PC-9 (cell line): Measurements from ENCODE around the gene CILP2.
A peak's percentile ranks its signal among the peaks of the same experiment; 100 is the strongest.

Experiments
- EZH2 ChIP-seq: fragments of 200-600 bp; sonication (generic); IDR thresholded peaks from 2 replicates; pipeline ENCODE4 v1.8.0; 2017; ENCODE audit warnings: antibody characterized with exemption, low read depth
- TF ChIP-seq, protein P1 (sequence below): fragments of 200-600 bp; sonication (generic); conservative IDR thresholded peaks from 2 replicates; pipeline ENCODE4 v1.6.1; 2017; ENCODE audit warnings: mixed run types, antibody characterized with exemption, mild to moderate bottlenecking, moderate library complexity

- TF ChIP-seq, protein P1, sequence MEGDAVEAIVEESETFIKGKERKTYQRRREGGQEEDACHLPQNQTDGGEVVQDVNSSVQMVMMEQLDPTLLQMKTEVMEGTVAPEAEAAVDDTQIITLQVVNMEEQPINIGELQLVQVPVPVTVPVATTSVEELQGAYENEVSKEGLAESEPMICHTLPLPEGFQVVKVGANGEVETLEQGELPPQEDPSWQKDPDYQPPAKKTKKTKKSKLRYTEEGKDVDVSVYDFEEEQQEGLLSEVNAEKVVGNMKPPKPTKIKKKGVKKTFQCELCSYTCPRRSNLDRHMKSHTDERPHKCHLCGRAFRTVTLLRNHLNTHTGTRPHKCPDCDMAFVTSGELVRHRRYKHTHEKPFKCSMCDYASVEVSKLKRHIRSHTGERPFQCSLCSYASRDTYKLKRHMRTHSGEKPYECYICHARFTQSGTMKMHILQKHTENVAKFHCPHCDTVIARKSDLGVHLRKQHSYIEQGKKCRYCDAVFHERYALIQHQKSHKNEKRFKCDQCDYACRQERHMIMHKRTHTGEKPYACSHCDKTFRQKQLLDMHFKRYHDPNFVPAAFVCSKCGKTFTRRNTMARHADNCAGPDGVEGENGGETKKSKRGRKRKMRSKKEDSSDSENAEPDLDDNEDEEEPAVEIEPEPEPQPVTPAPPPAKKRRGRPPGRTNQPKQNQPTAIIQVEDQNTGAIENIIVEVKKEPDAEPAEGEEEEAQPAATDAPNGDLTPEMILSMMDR, result peak; percentile 49; the same call in 1 of the 2 replicates
- TF ChIP-seq EZH2, result no peak
These were observed 22.2 kb upstream of the CILP2 start, which contains the start of gene NDUFA13 for GRCh38 chr19:19515642-19516519.
